IPS-11a (cell line): ENCODE measurements around the gene ASCC2.

Source experiments
- H3K4me3 ChIP-seq: one replicate; pipeline ENCODE4 v1.5.1; 2013; ENCODE audit warnings: low read depth, low read length, control low read depth

Gene ASCC2

DNA sequence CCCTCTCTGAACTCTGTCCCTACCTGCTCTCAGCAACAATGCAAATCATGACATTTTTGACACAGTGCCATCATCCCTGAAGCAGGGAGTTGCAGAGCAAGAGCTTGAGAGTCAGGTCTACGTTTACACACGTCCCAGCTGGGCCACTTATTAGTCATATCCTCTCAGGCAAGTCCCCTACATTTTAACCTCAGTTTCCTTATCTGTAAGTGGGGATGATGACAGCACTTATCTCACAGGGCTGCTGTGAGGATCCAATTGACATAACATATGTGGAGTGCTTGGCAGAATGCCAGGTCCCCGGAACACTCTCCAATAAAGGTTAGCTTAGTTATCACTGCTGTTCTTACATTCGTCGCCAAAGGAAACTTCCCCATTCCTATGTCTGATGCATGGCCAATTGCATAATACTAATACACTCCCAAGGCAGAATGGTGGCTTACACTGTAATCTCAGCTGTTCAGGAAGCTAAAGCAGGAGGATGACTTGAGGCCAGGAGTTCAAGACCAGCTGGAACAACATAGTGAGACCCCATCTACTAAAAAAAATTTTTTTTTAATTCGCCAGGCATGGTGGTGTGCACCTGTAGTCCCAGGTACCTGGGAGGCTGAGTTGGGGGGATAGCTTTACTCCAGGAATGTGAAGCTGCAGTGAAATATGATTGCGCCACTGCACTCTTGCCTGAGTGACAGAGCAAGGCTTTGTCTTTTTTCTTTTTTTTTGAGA lies 16.6 kb downstream of the ASCC2 start:
- H3K4me3 ChIP-seq: no peak overlapping the region

- H3K4me3 ChIP-seq: no peak overlapping the region
Measured at GRCh38 chr22:29820961-29821290, 17.1 kb downstream of the ASCC2 start.

DNA sequence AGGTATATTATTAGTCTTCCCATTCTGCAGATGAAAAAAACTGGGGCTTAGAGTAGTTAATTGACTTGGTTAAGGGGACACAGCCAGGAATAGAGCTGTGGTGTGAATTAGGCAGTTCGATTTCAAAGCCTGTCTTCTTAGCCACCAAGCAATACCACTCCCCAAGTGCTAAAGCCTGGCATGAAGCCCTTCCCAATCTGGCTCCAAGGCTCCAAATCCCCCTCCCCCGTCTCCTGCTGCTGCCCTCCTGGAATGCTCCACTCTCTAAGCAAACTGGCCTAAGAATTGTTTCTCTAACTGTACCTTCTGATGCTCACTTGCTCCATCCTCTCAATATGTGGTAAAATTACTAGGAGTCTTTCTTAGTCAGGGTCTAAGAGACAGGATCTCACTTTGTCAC lies 18.6 kb downstream of the ASCC2 start:
- H3K4me3 ChIP-seq: no peak overlapping the region

- no peak overlapping the region for H3K4me3 ChIP-seq
Measured at GRCh38 chr22:29817724-29818123, 20.4 kb downstream of the ASCC2 start.

- H3K4me3 ChIP-seq: no peak overlapping the region
Measured at GRCh38 chr22:29816980-29817379, 21.1 kb downstream of the ASCC2 start.

GRCh38 chr22:29816539-29816938 lies 21.5 kb downstream of the ASCC2 start:
- no peak overlapping the region for H3K4me3 ChIP-seq

GRCh38 chr22:29816128-29816527 lies 21.9 kb downstream of the ASCC2 start:
- no peak overlapping the region for H3K4me3 ChIP-seq

GRCh38 chr22:29815580-29815979 lies 22.5 kb downstream of the ASCC2 start:
- no peak overlapping the region for H3K4me3 ChIP-seq

GRCh38 chr22:29814003-29814402 lies 24.1 kb downstream of the ASCC2 start:
- H3K4me3 ChIP-seq: no peak overlapping the region

DNA sequence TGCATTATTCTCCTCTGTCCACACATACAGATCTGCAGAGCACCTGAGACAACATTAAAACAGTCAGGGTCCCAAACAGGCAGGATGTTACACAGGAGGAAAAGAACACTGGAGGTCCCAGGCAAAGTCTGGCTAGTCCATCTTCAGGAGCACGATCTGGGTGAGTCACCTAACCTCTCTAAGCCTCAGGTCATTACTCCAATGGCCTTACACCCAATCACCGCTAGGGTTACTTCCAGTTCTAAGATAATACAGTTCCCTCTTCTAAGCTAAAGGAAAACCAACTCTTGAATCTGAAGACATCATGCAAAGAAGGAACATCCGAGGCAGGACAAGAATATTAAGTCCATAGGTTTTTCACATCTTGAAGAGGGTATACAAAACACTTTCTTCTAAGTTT lies 24.5 kb downstream of the ASCC2 start:
- H3K4me3 ChIP-seq: no peak overlapping the region

- no peak overlapping the region for H3K4me3 ChIP-seq
Measured at GRCh38 chr22:29813126-29813525, 24.9 kb downstream of the ASCC2 start.

- H3K4me3 ChIP-seq: no peak overlapping the region
Measured at GRCh38 chr22:29811377-29811776, 26.7 kb downstream of the ASCC2 start.

- H3K4me3 ChIP-seq: no peak overlapping the region
Measured at GRCh38 chr22:29810216-29810615, 27.9 kb downstream of the ASCC2 start.

DNA sequence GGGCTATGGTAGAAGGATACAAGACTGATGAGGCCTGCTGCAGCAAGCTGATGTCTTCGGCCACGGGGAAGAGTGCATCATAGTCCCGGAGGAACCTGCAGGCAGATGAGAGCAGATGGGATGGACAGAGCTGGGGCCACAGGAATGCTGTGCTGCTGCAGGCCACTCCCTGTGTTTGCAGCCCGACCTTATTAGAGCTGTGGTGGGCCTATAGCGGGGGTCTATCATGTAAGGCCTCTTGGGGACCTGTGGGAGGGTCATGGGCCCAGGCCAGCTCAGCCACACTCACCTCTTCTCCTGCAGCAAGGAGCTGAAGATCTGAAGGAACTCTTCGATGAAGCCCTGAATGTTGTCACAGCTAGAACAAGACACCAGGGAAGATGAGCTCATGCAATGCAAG lies 31.9 kb downstream of the ASCC2 start:
- no peak overlapping the region for H3K4me3 ChIP-seq

GRCh38 chr22:29804985-29805384 lies 33.1 kb downstream of the ASCC2 start:
- no peak overlapping the region for H3K4me3 ChIP-seq

DNA sequence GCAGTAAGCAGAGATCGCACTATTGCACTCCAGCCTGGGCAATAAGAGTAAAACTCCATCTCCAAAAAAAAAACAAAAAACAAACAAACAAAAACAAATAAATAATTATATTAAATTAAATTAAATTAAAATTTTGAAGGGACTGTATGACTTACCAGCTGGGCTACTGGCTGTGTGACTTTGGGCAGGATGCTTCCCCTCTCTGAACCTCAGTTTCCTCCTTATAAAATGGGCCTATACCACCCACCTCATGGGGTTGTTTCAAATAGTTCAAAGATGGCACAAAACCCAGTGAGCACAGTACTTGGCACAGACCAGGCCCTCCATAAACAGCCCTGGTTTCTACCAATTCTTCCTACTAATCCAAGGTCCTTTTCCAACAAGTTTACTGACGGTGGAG lies 34.9 kb downstream of the ASCC2 start:
- no peak overlapping the region for H3K4me3 ChIP-seq

GRCh38 chr22:29801796-29802195 lies 36.3 kb downstream of the ASCC2 start:
- H3K4me3 ChIP-seq: no peak overlapping the region

DNA sequence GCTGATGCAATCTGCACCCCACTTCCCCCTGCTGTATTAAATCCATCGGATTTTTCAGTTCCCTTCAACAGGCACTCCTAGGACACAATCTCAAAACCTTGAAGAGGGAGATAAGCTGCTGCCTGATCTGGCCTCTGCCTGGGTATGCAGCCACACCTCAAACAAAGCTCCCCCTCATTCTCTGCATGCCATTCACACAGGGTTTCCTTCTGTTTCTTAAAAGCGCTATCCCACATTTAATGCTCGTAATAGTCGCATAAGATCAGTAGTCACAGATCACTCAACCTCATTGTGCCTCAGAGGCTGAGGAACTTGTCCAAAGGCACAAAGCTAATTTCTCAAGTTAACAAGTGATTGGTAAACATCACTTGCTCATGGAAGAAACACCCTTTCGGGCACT lies 36.9 kb downstream of the ASCC2 start:
- H3K4me3 ChIP-seq: no peak overlapping the region

DNA sequence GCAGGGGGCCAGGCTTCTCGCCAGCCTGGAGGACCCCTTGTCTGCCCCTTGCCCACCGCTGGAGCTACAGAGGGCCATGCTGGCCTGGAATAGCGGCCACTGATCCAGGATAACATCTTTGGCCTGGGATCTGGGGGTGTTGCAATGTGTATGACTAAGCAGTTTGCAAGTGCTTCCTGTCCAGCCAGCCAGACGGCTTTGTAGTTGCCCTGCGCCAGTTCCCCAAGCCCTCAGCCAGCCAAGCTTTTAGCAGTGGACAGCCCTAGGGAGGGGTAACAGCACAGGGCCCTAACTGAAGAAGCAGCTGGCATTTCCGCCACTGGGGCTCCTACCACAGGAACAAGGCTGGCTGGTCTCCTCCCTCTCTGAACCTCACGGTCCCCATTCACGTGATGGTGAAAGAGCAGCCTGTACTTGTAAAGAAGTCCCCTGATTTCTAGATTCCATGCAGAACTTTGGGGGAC lies 38.8 kb downstream of the ASCC2 start:
- no peak overlapping the region for H3K4me3 ChIP-seq

DNA sequence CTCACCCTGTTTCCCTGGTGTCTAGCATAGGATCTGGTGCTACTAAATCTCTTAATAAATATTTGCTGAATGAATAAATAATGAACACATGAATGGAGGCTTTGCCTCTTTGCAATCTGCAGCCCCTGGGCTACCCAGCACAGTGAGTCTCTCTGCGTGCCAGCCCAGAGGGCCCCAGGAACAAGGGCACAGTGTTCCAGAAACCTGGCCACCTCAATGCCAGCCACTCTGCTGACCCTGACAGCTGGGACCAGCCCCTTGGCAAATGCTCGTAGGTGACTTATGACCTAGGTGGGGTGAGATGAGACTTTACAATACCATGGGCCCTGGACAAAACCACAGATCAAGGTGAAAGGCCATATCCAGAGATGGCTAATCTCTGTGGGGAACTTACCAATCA lies 39.3 kb downstream of the ASCC2 start:
- H3K4me3 ChIP-seq: no peak overlapping the region

DNA sequence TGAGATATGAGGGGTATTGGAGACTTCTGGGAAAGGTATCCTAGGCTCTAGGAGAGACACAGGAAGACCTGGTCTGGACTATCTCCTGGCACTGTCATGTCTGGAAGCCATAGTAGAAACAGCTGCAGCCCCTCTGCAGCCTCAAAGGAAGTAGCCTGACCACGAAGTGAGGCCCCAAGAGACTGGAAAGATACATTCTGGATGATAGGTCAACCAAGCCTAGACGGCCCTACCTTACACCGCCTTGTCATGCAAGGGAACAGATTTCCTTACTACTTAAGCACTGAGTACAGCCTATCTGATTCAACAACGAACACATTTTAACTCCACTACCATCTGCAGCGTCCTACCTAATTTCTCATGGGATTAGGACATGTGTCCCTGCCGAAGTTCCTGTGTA lies 39.8 kb downstream of the ASCC2 start:
- no peak overlapping the region for H3K4me3 ChIP-seq

DNA sequence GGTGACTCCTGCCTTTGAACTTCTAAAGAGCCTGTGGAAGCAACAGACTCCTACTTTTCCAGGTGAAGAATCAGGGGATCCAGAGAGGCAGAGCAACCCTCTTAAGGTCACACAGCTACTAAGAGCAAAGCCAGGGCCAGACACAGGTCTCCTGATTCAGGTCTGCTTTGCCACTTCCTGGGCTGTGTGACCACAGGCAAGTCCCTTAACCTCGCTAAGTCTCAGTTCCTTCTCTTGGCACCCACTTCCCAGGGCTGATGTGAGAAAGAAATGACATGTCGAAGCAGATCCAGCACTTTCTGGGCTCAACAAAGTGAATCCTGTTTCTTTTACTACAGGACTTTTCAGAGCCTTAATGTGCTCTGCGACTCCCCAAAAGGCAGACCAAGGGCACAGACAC lies 40.7 kb downstream of the ASCC2 start:
- no peak overlapping the region for H3K4me3 ChIP-seq

DNA sequence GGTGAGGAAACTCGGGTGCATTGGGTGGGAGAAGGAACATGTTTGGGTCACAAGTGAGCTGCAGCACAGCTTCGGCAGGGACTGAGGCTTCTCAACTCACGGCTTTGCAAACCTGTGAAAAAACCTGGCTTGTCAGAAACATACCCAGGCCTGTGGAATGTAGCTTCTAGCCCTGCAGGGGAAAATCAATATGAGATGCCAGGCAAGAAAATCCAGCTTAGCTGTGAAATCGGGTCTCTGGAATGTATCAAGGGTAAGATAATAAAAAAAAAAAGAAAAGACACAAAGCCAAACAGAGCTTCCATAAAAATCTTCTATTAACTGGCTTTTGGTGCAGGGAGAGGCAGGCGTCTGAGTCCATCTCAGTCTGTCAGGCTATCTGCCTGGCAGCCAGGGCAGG lies 42.4 kb downstream of the ASCC2 start:
- no peak overlapping the region for H3K4me3 ChIP-seq
